T-helper 2 cell treated with Interferon-gamma antibody and Interleukin-4, amounts not matched to agents 100 ng/mL and 5 ng/mL, for 36 hours (primary cell): Measurements from ENCODE around the gene BNC2. TPM values are rescaled to one million over a fixed set of nuclear protein-coding genes. Genes with fewer than 3 reads are reported as not detected.

ENCODE experiments used
- intact Hi-C: fragments of 100-400 bp; cut with micrococcal nuclease; formaldehyde crosslinking; loops from one replicate; pipeline ENCODE4 v1.15.1; 2023
- total RNA-seq: library from RNA; stranded (reverse); gene quantifications from 2 replicates; pipeline ENCODE4 v1.2.3, GENCODE V29; 2022

BNC2 gene
- total RNA-seq, 1 donor from 2014 or later, result not detected

- intact Hi-C loops, result no loop called here
These were observed 499.8 kb downstream of the BNC2 start for GRCh38 chr9:16370647-16371046.

GRCh38 chr9:16369427-16369826 lies 501.0 kb downstream of the BNC2 start:
- intact Hi-C loops, result no loop called here

DNA sequence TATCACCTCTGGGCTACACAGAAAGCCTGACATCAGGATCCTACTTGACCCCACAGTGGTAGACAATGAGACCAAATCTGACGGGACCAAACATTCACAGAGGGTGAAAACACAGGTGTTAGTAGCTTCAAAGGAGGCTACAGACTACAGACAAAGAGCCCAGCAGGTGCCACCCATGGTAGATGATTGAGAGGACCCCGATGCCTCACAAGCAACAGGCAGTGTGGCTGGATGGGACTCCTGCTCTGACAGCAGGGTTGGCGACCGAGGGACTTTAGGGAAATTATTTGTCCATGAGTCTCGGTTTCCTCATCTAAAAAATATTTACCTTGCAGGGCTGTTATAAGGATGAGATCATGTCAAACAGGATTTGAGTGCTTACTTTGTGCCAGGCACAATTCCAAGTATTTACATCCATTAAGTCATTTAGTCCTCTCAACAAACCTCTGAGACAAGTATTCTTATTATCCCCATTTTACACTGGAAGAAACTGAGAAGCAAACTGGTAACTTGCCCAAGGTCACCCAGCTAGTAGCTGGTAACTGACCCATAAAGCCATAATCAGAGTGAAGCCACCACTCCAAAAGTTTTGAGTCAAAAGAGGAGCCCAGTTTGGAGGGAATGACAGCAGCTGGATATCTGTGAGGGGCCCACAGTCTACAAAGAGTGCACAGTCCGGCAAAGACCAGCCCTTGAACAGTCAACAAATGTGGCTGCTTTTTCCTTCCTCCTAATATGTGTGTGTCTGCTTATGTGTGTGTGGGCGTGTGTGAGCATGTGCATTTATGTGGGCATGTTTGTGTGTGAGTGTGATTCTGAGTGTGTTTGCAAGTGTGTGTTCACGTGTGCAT lies 502.0 kb downstream of the BNC2 start:
- intact Hi-C loops, result no loop called here

DNA sequence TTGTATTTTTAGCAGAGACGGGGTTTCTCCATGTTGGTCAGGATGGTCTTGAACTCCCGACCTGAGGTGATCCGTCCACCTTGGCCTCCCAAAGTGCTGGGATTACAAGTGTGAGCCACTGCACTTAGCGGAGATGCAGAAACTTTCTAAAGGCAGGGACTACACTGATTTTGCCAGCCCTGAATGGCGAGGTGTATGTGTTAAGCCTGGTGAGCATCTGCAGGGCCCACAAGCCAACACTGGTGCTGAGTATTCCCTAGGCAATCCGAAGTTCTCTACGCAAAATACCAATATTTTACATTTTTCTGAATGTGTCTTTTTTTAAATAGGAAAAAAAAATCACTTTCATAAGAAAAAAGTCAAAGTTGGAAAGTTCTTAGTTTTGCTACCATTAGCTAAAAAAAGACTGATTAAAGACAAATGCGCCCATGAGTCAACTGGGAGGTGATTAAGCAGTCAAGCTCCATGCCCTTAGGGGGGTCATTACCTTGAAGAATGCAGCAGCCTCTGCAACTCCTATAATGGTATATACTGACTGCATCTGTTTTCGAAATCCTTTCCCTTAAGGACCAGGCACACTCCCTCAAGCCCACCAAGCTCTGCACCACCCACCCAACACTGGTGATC lies 502.8 kb downstream of the BNC2 start:
- intact Hi-C loops, result no loop called here

GRCh38 chr9:16364347-16364746 lies 506.1 kb downstream of the BNC2 start:
- intact Hi-C loops, result no loop called here

DNA sequence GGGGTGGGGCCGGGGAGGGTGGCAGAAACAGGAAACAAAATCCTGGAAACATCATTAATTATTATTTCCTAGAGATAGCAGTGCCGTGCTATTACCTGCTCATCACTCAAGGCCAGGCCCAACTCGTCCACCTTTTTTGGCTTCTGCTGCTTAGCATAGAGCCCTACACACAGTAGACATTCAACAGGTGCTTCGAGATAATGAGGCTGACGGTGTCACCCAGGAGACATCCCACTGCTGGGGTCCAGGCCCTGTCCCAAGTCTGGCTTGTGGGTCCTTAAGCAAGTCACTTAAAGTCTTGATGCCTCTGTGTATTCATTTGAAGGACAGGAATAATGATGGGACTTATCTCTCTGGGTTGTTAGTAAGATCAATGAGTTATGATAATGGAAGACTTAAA lies 506.6 kb downstream of the BNC2 start:
- intact Hi-C loops, result no loop called here

GRCh38 chr9:16363073-16363781 lies 507.2 kb downstream of the BNC2 start:
- intact Hi-C loops, result no loop called here

GRCh38 chr9:16361939-16362338 lies 508.5 kb downstream of the BNC2 start:
- intact Hi-C loops, result no loop called here

DNA sequence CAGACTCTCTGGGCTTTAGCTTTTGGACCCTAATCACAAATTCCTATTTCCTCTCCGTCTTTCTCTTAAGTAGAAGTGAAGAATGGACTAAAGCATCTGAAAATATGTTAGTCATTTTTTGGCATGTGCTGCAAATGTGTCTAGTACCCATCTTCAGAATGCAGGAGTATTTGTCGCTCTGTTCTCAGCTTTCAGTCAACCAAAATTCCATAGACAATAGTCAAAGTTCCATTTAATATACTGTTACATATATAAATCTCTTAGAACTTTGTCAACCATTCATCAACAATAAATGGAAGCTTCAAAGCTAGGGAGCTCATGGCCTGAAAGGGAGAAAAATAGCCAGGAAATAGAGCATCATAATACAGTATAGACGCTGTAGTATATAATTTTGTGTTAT lies 509.4 kb downstream of the BNC2 start:
- intact Hi-C loops, result no loop called here

DNA sequence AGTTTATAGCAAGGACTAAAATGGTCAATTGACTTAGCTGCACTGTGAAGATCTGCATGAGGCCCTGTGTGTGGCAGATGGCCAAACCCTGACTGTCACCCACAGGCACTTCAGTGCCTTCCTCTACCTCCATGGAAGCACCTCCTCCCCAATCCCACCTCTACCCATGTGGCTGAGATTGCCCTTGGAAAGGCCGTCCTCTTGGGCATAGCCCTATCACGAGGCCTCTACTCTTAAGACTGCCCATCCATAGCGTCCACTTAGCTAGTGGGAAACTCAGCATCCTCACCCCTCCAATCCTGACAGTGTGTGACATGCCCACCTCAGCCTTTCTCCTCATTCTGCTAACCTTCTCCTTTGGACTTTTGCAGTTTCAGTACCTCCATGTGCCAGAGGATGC lies 510.2 kb downstream of the BNC2 start:
- intact Hi-C loops, result no loop called here
